HEK293 (cell line): ENCODE data around the gene SRP9.

ENCODE experiments used
- CTCF ChIA-PET: fragments of 350-600 bp; formaldehyde crosslinking; extraction: SDS; loops from one replicate; lab custom pipeline; 2021; ENCODE audit warnings: antibody characterized with exemption; lab: Yijun Ruan, JAX
- POLR2A ChIA-PET: fragments of 300-600 bp; formaldehyde crosslinking; extraction: SDS; loops from one replicate; lab custom pipeline; 2020; ENCODE audit warnings: antibody characterized with exemption, inconsistent platforms; lab: Yijun Ruan, JAX
- H3K27ac ChIP-seq: fragments of 200-500 bp; sonication (Bioruptor generic); 2 replicates; pipeline ENCODE4 v1.5.1; 2014; ENCODE audit warnings: low read depth, low read length, control low read depth, inconsistent platforms; ENCODE audit errors: extremely low read depth
- H3K36me3 ChIP-seq, 2 experiments: fragments of 200-500 bp in 1 of 2; sonication (Bioruptor generic) in 1 of 2; 1 replicate in 1 of 2; 2 replicates in 1 of 2; pipeline ENCODE4 v1.5.1; 2014 to 2017; ENCODE audit warnings: inconsistent platforms in 2 of 2, low read length in 2 of 2; ENCODE audit not compliant: control insufficient read depth in 2 of 2, insufficient read depth in 1 of 2
- H3K4me1 ChIP-seq: fragments of 200-500 bp; sonication (Bioruptor generic); 2 replicates; pipeline ENCODE4 v1.5.1; 2014; ENCODE audit warnings: mild to moderate bottlenecking, low read length, inconsistent platforms; ENCODE audit not compliant: control insufficient read depth, insufficient read depth
- H3K4me3 ChIP-seq: 2 replicates; pipeline ENCODE4 v1.5.1; 2011; ENCODE audit warnings: low read depth, mild to moderate bottlenecking, control low read depth, low read length, moderate library complexity
- H3K9me3 ChIP-seq: fragments of 200-500 bp; sonication (Bioruptor generic); 2 replicates; pipeline ENCODE4 v1.5.1; 2014; ENCODE audit warnings: low read depth, low read length, inconsistent platforms; ENCODE audit not compliant: control insufficient read depth, insufficient read depth
- BCL11A ChIP-seq: fragments of 450-650 bp; formaldehyde crosslinking; IDR thresholded peaks from 2 replicates; pipeline ENCODE4 v1.5.1; 2016; ENCODE audit warnings: low read depth, missing biosample characterization, missing genetic modification characterization
- MYNN ChIP-seq: fragments of 450-650 bp; formaldehyde crosslinking; IDR thresholded peaks from 2 replicates; pipeline ENCODE4 v1.5.1; 2016; ENCODE audit warnings: missing biosample characterization, missing genetic modification characterization, borderline replicate concordance
- REPIN1 ChIP-seq: fragments of 450-650 bp; formaldehyde crosslinking; IDR thresholded peaks from 2 replicates; pipeline ENCODE4 v1.5.1; 2017; ENCODE audit warnings: missing biosample characterization, missing genetic modification characterization, low read depth
- SP3 ChIP-seq: fragments of 450-650 bp; formaldehyde crosslinking; IDR thresholded peaks from 2 replicates; pipeline ENCODE4 v1.5.1; 2016; ENCODE audit warnings: missing biosample characterization, missing genetic modification characterization
- SP7 ChIP-seq: fragments of 450-650 bp; formaldehyde crosslinking; IDR thresholded peaks from 2 replicates; pipeline ENCODE4 v1.5.1; 2016; ENCODE audit warnings: missing biosample characterization, missing genetic modification characterization
- ZBTB17 ChIP-seq: fragments of 450-650 bp; formaldehyde crosslinking; IDR thresholded peaks from 2 replicates; pipeline ENCODE4 v1.5.1; 2016; ENCODE audit warnings: missing biosample characterization, missing genetic modification characterization
- ZFP3 ChIP-seq: fragments of 450-650 bp; formaldehyde crosslinking; IDR thresholded peaks from 2 replicates; pipeline ENCODE4 v1.5.1; 2016; ENCODE audit warnings: low read depth, missing biosample characterization, missing genetic modification characterization
- ZFP69B ChIP-seq: fragments of 450-650 bp; formaldehyde crosslinking; IDR thresholded peaks from 2 replicates; pipeline ENCODE4 v1.5.1; 2016; ENCODE audit warnings: missing biosample characterization, missing genetic modification characterization
- ZNF138 ChIP-seq: fragments of 450-650 bp; formaldehyde crosslinking; IDR thresholded peaks from 2 replicates; pipeline ENCODE4 v1.5.1; 2016; ENCODE audit warnings: missing biosample characterization, missing genetic modification characterization, borderline replicate concordance
- ZNF169 ChIP-seq: fragments of 450-650 bp; formaldehyde crosslinking; IDR thresholded peaks from 2 replicates; pipeline ENCODE4 v1.5.1; 2016; ENCODE audit warnings: missing biosample characterization, missing genetic modification characterization
- ZNF184 ChIP-seq: fragments of 450-650 bp; IDR thresholded peaks from 2 replicates; pipeline ENCODE4 v1.5.1; 2018; ENCODE audit warnings: missing biosample characterization, mild to moderate bottlenecking, missing genetic modification characterization
- ZNF221 ChIP-seq: fragments of 450-650 bp; formaldehyde crosslinking; IDR thresholded peaks from 2 replicates; pipeline ENCODE4 v1.5.1; 2017; ENCODE audit warnings: missing biosample characterization, missing genetic modification characterization, borderline replicate concordance
- ZNF37A ChIP-seq: fragments of 450-650 bp; IDR thresholded peaks from 2 replicates; pipeline ENCODE4 v1.5.1; 2018; ENCODE audit warnings: missing biosample characterization, missing genetic modification characterization
- ZNF416 ChIP-seq: fragments of 450-650 bp; formaldehyde crosslinking; IDR thresholded peaks from 2 replicates; pipeline ENCODE4 v1.5.1; 2016; ENCODE audit warnings: missing biosample characterization, missing genetic modification characterization
- ZNF433 ChIP-seq: fragments of 450-650 bp; formaldehyde crosslinking; IDR thresholded peaks from 2 replicates; pipeline ENCODE4 v1.5.1; 2016; ENCODE audit warnings: missing biosample characterization, missing genetic modification characterization, low read depth
- ZNF529 ChIP-seq: fragments of 450-650 bp; formaldehyde crosslinking; IDR thresholded peaks from 2 replicates; pipeline ENCODE4 v1.5.1; 2017; ENCODE audit warnings: missing genetic modification characterization, missing biosample characterization; ENCODE audit not compliant: insufficient replicate concordance
- ZNF585B ChIP-seq: fragments of 450-650 bp; formaldehyde crosslinking; IDR thresholded peaks from 2 replicates; pipeline ENCODE4 v1.5.1; 2016; ENCODE audit warnings: missing biosample characterization, missing genetic modification characterization
- ZNF610 ChIP-seq: fragments of 450-650 bp; formaldehyde crosslinking; IDR thresholded peaks from 2 replicates; pipeline ENCODE4 v1.5.1; 2016; ENCODE audit warnings: missing biosample characterization, missing genetic modification characterization, borderline replicate concordance
- ZNF626 ChIP-seq: fragments of 450-650 bp; sonication (Bioruptor Pico); formaldehyde crosslinking; IDR thresholded peaks from 2 replicates; pipeline ENCODE4 v1.5.1; 2018; ENCODE audit warnings: missing biosample characterization, missing genetic modification characterization, inconsistent platforms
- TF ChIP-seq, protein P1 (sequence below): fragments of 450-650 bp; formaldehyde crosslinking; IDR thresholded peaks from 2 replicates; pipeline ENCODE4 v1.5.1; 2016; ENCODE audit warnings: missing biosample characterization, missing genetic modification characterization
- TF ChIP-seq, protein P2 (sequence below): fragments of 450-650 bp; formaldehyde crosslinking; IDR thresholded peaks from 2 replicates; pipeline ENCODE4 v1.5.1; 2017; ENCODE audit warnings: missing biosample characterization, missing genetic modification characterization
- TF ChIP-seq, protein P3 (sequence below): fragments of 450-650 bp; formaldehyde crosslinking; IDR thresholded peaks from 2 replicates; pipeline ENCODE4 v1.5.1; 2017; ENCODE audit warnings: missing biosample characterization, mild to moderate bottlenecking, missing genetic modification characterization, moderate library complexity
- TF ChIP-seq, protein P4 (sequence below): fragments of 450-650 bp; formaldehyde crosslinking; IDR thresholded peaks from 2 replicates; pipeline ENCODE4 v1.5.1; 2016; ENCODE audit warnings: missing biosample characterization, missing genetic modification characterization
- TF ChIP-seq, protein P5 (sequence below): fragments of 450-650 bp; formaldehyde crosslinking; IDR thresholded peaks from 2 replicates; pipeline ENCODE4 v1.5.1; 2017; ENCODE audit warnings: missing biosample characterization, missing genetic modification characterization
- TF ChIP-seq, protein P6 (sequence below): fragments of 450-650 bp; formaldehyde crosslinking; IDR thresholded peaks from 2 replicates; pipeline ENCODE4 v1.5.1; 2016; ENCODE audit warnings: missing biosample characterization, missing genetic modification characterization, borderline replicate concordance

Gene SRP9

DNA sequence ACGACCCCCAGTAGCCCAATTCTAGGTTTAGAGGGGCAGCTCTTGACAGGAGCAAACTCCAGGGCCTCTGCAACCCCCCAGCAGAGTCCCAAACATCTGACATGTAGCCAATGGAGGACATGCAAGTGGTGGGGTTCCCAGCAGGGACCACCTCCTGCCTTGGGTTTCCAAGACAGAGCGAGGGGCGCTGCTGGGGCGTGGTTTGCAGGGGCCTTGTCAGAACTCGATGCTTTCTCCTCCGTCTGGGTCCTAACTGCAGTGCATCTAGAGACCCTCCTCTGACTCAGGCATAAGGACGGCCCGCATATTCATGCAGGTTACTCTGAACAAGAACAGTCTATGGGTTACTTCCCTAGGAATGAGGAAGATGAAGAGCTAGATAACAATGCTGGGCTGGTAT lies 49.5 kb downstream of the SRP9 start:
- peaks cover 5 to 24% of the 10 kb centered on the region in 2 experiments; a peak in 2 of 3 replicates for H3K36me3 ChIP-seq
- ChIA-PET CTCF (interaction anchor here (0.6 to 1.9 kb wide), 6 partner anchors 8 to 92 kb away, joined by 3 to 15 read pairs (median 4); no protein-coding TSS in a partner anchor), POLR2A (interaction anchor here (0.6 kb wide), 1 partner anchor 16 kb away, joined by 3 read pairs; no protein-coding TSS in a partner anchor)
- no peak for TF ChIP-seq BCL11A (tag by site-specific recombination)
- no peak for TF ChIP-seq ZNF610 (tag by site-specific recombination)
- no peak for TF ChIP-seq ZBTB17 (tag by site-specific recombination)
- TF ChIP-seq ZNF529 (tag by site-specific recombination): no peak
- no peak for TF ChIP-seq MYNN (tag by site-specific recombination)
- TF ChIP-seq, protein P1, sequence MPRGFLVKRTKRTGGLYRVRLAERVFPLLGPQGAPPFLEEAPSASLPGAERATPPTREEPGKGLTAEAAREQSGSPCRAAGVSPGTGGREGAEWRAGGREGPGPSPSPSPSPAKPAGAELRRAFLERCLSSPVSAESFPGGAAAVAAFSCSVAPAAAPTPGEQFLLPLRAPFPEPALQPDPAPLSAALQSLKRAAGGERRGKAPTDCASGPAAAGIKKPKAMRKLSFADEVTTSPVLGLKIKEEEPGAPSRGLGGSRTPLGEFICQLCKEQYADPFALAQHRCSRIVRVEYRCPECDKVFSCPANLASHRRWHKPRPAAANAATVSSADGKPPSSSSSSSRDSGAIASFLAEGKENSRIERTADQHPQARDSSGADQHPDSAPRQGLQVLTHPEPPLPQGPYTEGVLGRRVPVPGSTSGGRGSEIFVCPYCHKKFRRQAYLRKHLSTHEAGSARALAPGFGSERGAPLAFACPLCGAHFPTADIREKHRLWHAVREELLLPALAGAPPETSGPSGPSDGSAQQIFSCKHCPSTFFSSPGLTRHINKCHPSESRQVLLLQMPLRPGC: no peak
- TF ChIP-seq ZFP69B (tag by site-specific recombination): no peak
- no peak for TF ChIP-seq ZNF184 (tag by site-specific recombination)
- TF ChIP-seq, protein P2, sequence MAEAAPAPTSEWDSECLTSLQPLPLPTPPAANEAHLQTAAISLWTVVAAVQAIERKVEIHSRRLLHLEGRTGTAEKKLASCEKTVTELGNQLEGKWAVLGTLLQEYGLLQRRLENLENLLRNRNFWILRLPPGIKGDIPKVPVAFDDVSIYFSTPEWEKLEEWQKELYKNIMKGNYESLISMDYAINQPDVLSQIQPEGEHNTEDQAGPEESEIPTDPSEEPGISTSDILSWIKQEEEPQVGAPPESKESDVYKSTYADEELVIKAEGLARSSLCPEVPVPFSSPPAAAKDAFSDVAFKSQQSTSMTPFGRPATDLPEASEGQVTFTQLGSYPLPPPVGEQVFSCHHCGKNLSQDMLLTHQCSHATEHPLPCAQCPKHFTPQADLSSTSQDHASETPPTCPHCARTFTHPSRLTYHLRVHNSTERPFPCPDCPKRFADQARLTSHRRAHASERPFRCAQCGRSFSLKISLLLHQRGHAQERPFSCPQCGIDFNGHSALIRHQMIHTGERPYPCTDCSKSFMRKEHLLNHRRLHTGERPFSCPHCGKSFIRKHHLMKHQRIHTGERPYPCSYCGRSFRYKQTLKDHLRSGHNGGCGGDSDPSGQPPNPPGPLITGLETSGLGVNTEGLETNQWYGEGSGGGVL: no peak
- TF ChIP-seq ZNF37A (tag by site-specific recombination): no peak
- TF ChIP-seq SP3 (tag by site-specific recombination): no peak
- TF ChIP-seq ZNF169 (tag by site-specific recombination): no peak
- TF ChIP-seq ZNF626 (tag by site-specific recombination): no peak
- TF ChIP-seq, protein P3, sequence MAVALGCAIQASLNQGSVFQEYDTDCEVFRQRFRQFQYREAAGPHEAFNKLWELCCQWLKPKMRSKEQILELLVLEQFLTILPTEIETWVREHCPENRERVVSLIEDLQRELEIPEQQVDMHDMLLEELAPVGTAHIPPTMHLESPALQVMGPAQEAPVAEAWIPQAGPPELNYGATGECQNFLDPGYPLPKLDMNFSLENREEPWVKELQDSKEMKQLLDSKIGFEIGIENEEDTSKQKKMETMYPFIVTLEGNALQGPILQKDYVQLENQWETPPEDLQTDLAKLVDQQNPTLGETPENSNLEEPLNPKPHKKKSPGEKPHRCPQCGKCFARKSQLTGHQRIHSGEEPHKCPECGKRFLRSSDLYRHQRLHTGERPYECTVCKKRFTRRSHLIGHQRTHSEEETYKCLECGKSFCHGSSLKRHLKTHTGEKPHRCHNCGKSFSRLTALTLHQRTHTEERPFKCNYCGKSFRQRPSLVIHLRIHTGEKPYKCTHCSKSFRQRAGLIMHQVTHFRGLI: no peak
- no peak for TF ChIP-seq ZNF416 (tag by site-specific recombination)
- TF ChIP-seq ZNF585B (tag by site-specific recombination): no peak
- TF ChIP-seq, protein P4, sequence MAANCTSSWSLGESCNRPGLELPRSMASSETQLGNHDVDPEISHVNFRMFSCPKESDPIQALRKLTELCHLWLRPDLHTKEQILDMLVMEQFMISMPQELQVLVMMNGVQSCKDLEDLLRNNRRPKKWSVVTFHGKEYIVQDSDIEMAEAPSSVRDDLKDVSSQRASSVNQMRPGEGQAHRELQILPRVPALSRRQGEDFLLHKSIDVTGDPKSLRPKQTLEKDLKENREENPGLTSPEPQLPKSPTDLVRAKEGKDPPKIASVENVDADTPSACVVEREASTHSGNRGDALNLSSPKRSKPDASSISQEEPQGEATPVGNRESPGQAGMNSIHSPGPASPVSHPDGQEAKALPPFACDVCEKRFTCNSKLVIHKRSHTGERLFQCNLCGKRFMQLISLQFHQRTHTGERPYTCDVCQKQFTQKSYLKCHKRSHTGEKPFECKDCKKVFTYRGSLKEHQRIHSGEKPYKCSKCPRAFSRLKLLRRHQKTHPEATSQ (tag by site-specific recombination): no peak
- H3K27ac ChIP-seq: no peak overlapping the region
- H3K4me3 ChIP-seq: no peak overlapping the region
- no peaks in the 10 kb centered on the region for H3K9me3 ChIP-seq
- H3K4me1 ChIP-seq: no peaks in the 10 kb centered on the region

DNA sequence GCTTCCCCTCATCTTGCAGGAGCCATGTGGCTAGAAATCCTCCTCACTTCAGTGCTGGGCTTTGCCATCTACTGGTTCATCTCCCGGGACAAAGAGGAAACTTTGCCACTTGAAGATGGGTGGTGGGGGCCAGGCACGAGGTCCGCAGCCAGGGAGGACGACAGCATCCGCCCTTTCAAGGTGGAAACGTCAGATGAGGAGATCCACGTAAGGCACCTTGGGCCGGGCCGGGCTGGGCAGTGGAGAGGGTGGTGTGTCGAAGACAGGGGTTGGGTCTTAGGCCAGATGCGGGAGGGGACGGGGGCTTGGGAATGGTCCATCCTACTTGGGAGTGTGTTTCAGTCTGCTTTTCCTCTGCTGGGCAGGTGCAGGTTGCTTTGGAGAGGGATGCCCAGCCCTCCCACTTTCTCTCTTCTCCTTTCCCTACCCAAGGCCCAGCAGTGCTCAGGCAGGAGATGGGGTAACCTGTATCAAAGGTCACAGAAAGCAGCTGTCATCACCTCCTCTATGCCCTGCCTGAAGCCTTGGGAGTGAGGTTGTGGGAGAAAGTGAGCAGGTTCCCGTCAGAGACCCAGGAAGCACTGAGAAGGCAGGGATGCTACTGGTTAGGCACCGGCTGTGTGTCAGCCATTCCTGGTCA lies 51.2 kb downstream of the SRP9 start:
- Histone ChIP-seq H3K4me1 (no peaks in the 10 kb centered on the region), H3K36me3 (peaks cover 18 to 34% of the 10 kb centered on the region in 2 experiments), H3K27ac (no peak overlapping the region), H3K4me3 (no peak overlapping the region), H3K9me3 (no peaks in the 10 kb centered on the region)
- ChIA-PET POLR2A (no interaction called here), CTCF (interaction anchor here (0.7 kb wide), 1 partner anchor 250 kb away, joined by 4 read pairs; no protein-coding TSS in a partner anchor)
- TF ChIP-seq, protein P5, sequence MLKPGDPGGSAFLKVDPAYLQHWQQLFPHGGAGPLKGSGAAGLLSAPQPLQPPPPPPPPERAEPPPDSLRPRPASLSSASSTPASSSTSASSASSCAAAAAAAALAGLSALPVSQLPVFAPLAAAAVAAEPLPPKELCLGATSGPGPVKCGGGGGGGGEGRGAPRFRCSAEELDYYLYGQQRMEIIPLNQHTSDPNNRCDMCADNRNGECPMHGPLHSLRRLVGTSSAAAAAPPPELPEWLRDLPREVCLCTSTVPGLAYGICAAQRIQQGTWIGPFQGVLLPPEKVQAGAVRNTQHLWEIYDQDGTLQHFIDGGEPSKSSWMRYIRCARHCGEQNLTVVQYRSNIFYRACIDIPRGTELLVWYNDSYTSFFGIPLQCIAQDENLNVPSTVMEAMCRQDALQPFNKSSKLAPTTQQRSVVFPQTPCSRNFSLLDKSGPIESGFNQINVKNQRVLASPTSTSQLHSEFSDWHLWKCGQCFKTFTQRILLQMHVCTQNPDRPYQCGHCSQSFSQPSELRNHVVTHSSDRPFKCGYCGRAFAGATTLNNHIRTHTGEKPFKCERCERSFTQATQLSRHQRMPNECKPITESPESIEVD (tag by site-specific recombination): no peak
- no peak for TF ChIP-seq ZNF433 (tag by site-specific recombination)
- TF ChIP-seq ZNF138: no peak
- TF ChIP-seq SP7: no peak
- TF ChIP-seq ZFP3 (tag by site-specific recombination): no peak
- TF ChIP-seq ZNF221: no peak
- TF ChIP-seq, protein P6, sequence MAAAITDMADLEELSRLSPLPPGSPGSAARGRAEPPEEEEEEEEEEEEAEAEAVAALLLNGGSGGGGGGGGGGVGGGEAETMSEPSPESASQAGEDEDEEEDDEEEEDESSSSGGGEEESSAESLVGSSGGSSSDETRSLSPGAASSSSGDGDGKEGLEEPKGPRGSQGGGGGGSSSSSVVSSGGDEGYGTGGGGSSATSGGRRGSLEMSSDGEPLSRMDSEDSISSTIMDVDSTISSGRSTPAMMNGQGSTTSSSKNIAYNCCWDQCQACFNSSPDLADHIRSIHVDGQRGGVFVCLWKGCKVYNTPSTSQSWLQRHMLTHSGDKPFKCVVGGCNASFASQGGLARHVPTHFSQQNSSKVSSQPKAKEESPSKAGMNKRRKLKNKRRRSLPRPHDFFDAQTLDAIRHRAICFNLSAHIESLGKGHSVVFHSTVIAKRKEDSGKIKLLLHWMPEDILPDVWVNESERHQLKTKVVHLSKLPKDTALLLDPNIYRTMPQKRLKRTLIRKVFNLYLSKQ (tag by site-specific recombination): no peak
- no peak for TF ChIP-seq REPIN1 (tag by site-specific recombination)
